HG02588 (cell line): ENCODE measurements around the gene TACC3.
"Not testable (repeated sequence)": the region's sequence is repeated elsewhere in the genome, so short reads cannot be mapped to it uniquely, and the experiment has no call there.

Experiments used
- ATAC-seq: cut with Tn5 transposase; IDR thresholded peaks from one replicate; pipeline ENCODE4 v1.9.1; 2021; ENCODE audit warnings: mild to moderate bottlenecking, moderate library complexity; ENCODE audit not compliant: unreplicated experiment

TACC3 gene

GRCh38 chr4:1701671-1702070, 19.6 kb upstream of the TACC3 start:
- not testable (repeated sequence) for ATAC-seq

GRCh38 chr4:1703867-1704266, 17.5 kb upstream of the TACC3 start:
- no peak for ATAC-seq

GRCh38 chr4:1705732-1706131, 15.6 kb upstream of the TACC3 start:
- no peak for ATAC-seq

- no peak for ATAC-seq
These were observed 15.0 kb upstream of the TACC3 start for GRCh38 chr4:1706358-1706757.

GRCh38 chr4:1708581-1708980, 12.7 kb upstream of the TACC3 start:
- no peak for ATAC-seq

- no peak for ATAC-seq
These were observed 10.2 kb upstream of the TACC3 start for GRCh38 chr4:1711055-1711570.

- peak; percentile 18 for ATAC-seq
These were observed 9.6 kb upstream of the TACC3 start for GRCh38 chr4:1711571-1712215.

GRCh38 chr4:1712216-1713002, 8.9 kb upstream of the TACC3 start, which contains the start of gene SLBP:
TSS of gene SLBP (minus strand) at chr4:1712319. CDS start at chr4:1712188, 131 bp downstream.
- peak; percentile 70 for ATAC-seq

- peak; percentile 4 for ATAC-seq
These were observed 8.1 kb upstream of the TACC3 start for GRCh38 chr4:1713003-1713851.

- ATAC-seq, result no peak
These were observed 6.9 kb upstream of the TACC3 start for GRCh38 chr4:1714303-1715001.

GRCh38 chr4:1715002-1715758, 6.1 kb upstream of the TACC3 start:
- ATAC-seq, result no peak

- ATAC-seq, result no peak
These were observed 5.0 kb upstream of the TACC3 start for GRCh38 chr4:1716065-1716945.

GRCh38 chr4:1717129-1718094, 3.9 kb upstream of the TACC3 start:
- no peak for ATAC-seq

- no peak for ATAC-seq
These were observed 3.0 kb upstream of the TACC3 start for GRCh38 chr4:1718095-1718850.

GRCh38 chr4:1720163-1720983, 948 bp upstream of the TACC3 start:
- ATAC-seq, result peak; percentile 12
